Neuronal stem cell (in vitro differentiated cells): ENCODE measurements around the gene ADAM12.

ENCODE experiments used
- DNase-seq: peaks from one replicate; pipeline ENCODE4 v3.0.0-alpha.2; 2013; ENCODE audit warnings: low spot score
- H2AFZ ChIP-seq: one replicate; pipeline ENCODE4 v1.6.1; 2013; ENCODE audit warnings: mild to moderate bottlenecking, low read length, inconsistent platforms
- H2AK5ac ChIP-seq: 2 replicates; pipeline ENCODE4 v1.6.1; 2013; ENCODE audit warnings: low read depth, mild to moderate bottlenecking, inconsistent platforms, low read length, moderate library complexity, mixed read lengths
- H2BK120ac ChIP-seq: 2 replicates; pipeline ENCODE4 v1.6.1; 2013; ENCODE audit warnings: low read depth, mild to moderate bottlenecking, inconsistent platforms, low read length, moderate library complexity, mixed read lengths
- H2BK12ac ChIP-seq: one replicate; pipeline ENCODE4 v1.6.1; 2013; ENCODE audit warnings: low read length, inconsistent platforms
- H2BK15ac ChIP-seq: 2 replicates; pipeline ENCODE4 v1.6.1; 2013; ENCODE audit warnings: mild to moderate bottlenecking, low read length, inconsistent platforms, mixed read lengths
- H2BK5ac ChIP-seq: one replicate; pipeline ENCODE4 v1.6.1; 2013; ENCODE audit warnings: inconsistent platforms, mild to moderate bottlenecking, low read length, moderate library complexity
- H3K14ac ChIP-seq: one replicate; pipeline ENCODE4 v1.6.1; 2013; ENCODE audit warnings: low read length, inconsistent platforms
- H3K18ac ChIP-seq: 2 replicates; pipeline ENCODE4 v1.6.1; 2013; ENCODE audit warnings: low read length, inconsistent platforms
- H3K23ac ChIP-seq: 2 replicates; pipeline ENCODE4 v1.6.1; 2013; ENCODE audit warnings: low read depth, mild to moderate bottlenecking, mixed read lengths, low read length, inconsistent platforms; ENCODE audit not compliant: poor library complexity
- H3K27ac ChIP-seq: replicated peaks from 3 replicates; pipeline ENCODE4 v1.5.1; 2013; ENCODE audit warnings: low read length, inconsistent platforms
- H3K27me3 ChIP-seq, 3 experiments: 2 replicates each; pipeline ENCODE4 v1.6.1; 2013; ENCODE audit warnings: low read length in 3 of 3, mild to moderate bottlenecking in 2 of 3, inconsistent platforms in 1 of 3, low read depth in 1 of 3, mixed read lengths in 1 of 3, moderate library complexity in 1 of 3; ENCODE audit not compliant: control insufficient read depth in 3 of 3, insufficient read depth in 3 of 3
- H3K36me3 ChIP-seq, 2 donors: replicated peaks in 1 of 2; 2 replicates each; pipeline ENCODE4 v1.6.1; 2013; ENCODE audit warnings: low read length in 2 of 2; ENCODE audit not compliant: control insufficient read depth in 2 of 2, insufficient read depth in 2 of 2
- H3K4ac ChIP-seq: 2 replicates; pipeline ENCODE4 v1.6.1; 2013; ENCODE audit warnings: inconsistent platforms, mild to moderate bottlenecking, low read length, moderate library complexity
- H3K4me1 ChIP-seq, 2 donors: 1 replicate in 1 of 2; 2 replicates in 1 of 2; pipeline ENCODE4 v1.6.1; 2013; ENCODE audit warnings: low read length in 2 of 2, low read depth in 1 of 2; ENCODE audit not compliant: control insufficient read depth in 2 of 2, insufficient read depth in 1 of 2
- H3K4me2 ChIP-seq: one replicate; pipeline ENCODE4 v1.6.1; 2013; ENCODE audit warnings: mild to moderate bottlenecking, low read length, inconsistent platforms; ENCODE audit not compliant: insufficient read depth, poor library complexity, severe bottlenecking
- H3K4me3 ChIP-seq, 2 donors: 2 replicates each; pipeline ENCODE4 v1.5.1; 2013; ENCODE audit warnings: low read length in 2 of 2, mild to moderate bottlenecking in 2 of 2, inconsistent platforms in 1 of 2, moderate library complexity in 1 of 2
- H3K79me1 ChIP-seq: one replicate; pipeline ENCODE4 v1.6.1; 2013; ENCODE audit warnings: low read depth, mild to moderate bottlenecking, inconsistent platforms, low read length, moderate library complexity
- H3K9ac ChIP-seq: one replicate; pipeline ENCODE4 v1.6.1; 2013; ENCODE audit warnings: mild to moderate bottlenecking, low read depth, low read length, inconsistent platforms; ENCODE audit not compliant: poor library complexity
- H3K9me3 ChIP-seq, 2 donors: replicated peaks in 1 of 2; 2 replicates each; pipeline versions ENCODE3 to v1.6.1; 2013; ENCODE audit warnings: low read length in 2 of 2, mild to moderate bottlenecking in 2 of 2, inconsistent platforms in 1 of 2, low read depth in 1 of 2, mixed read lengths in 1 of 2, moderate library complexity in 1 of 2; ENCODE audit not compliant: control insufficient read depth in 2 of 2, insufficient read depth in 1 of 2
- H4K8ac ChIP-seq: one replicate; pipeline ENCODE4 v1.6.1; 2013; ENCODE audit warnings: low read depth, mild to moderate bottlenecking, inconsistent platforms, low read length, moderate library complexity
- H4K91ac ChIP-seq: one replicate; pipeline ENCODE4 v1.6.1; 2013; ENCODE audit warnings: low read length, low read depth, mild to moderate bottlenecking, inconsistent platforms; ENCODE audit not compliant: poor library complexity
- WGBS, 2 donors: extraction: QIAGEN DNeasy Blood & Tissue Kit; methylation state at CpG; one replicate each; pipeline ENCODE4 v1.1.7; 2013; ENCODE audit warnings: missing lambda C conversion rate in 2 of 2, mixed read lengths in 1 of 2; ENCODE audit not compliant: insufficient read length in 2 of 2, insufficient replicate concordance in 1 of 2; ENCODE audit errors: extremely low coverage in 2 of 2; 5-methylcytosine and 5-hydroxymethylcytosine counted together

The ADAM12 gene

DNA sequence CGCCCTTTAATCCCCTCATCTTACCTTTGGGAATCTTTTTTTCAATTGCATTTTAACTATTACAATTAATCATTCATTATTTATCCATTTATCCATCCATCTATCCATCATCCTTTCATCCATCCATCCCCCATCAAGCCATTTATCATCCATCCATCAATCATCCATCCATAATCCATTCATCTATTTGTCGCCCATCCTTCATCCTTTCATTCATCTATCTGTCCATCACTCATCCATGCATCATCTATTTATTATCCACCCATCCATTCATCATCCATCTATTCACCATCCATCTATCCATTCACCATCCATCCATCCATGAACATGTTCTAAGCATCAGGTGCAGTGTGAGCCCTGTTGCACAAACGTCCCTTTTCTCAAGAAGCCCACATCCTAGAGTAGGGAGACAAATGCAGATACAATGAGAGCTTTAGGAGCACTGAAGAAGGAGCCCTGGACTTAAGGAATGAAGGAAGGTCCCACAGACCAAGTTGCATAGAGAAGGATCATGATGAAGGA lies 199.5 kb downstream of the ADAM12 start:
- no peaks in the 10 kb centered on the region for H3K79me1 ChIP-seq
- peaks cover 3 to 5% of the 10 kb centered on the region in 2 donors for H3K4me1 ChIP-seq
- no peak overlapping the region for H3K9ac ChIP-seq
- H2AFZ ChIP-seq: no peak overlapping the region
- H3K9me3 ChIP-seq: no peaks in the 10 kb centered on the region
- H3K27me3 ChIP-seq: no peaks in the 10 kb centered on the region
- H4K8ac ChIP-seq: no peak overlapping the region
- no peak overlapping the region for H2BK120ac ChIP-seq
- H4K91ac ChIP-seq: no peak overlapping the region
- no peak overlapping the region for H3K4me3 ChIP-seq
- H2BK15ac ChIP-seq: no peak overlapping the region
- no peak overlapping the region for H2AK5ac ChIP-seq
- no peak overlapping the region for H3K4ac ChIP-seq
- 100% methylated on average over 1 of the region's 3 CpGs for WGBS, 2 donors
- no peak for DNase-seq
- H2BK12ac ChIP-seq: no peak overlapping the region
- no peak overlapping the region for H3K18ac ChIP-seq
- H3K27ac ChIP-seq: no peak overlapping the region
- H3K23ac ChIP-seq: no peak overlapping the region
- no peak overlapping the region for H3K14ac ChIP-seq
- no peaks in the 10 kb centered on the region for H3K36me3 ChIP-seq
- H2BK5ac ChIP-seq: no peak overlapping the region
- H3K4me2 ChIP-seq: no peak overlapping the region

DNA sequence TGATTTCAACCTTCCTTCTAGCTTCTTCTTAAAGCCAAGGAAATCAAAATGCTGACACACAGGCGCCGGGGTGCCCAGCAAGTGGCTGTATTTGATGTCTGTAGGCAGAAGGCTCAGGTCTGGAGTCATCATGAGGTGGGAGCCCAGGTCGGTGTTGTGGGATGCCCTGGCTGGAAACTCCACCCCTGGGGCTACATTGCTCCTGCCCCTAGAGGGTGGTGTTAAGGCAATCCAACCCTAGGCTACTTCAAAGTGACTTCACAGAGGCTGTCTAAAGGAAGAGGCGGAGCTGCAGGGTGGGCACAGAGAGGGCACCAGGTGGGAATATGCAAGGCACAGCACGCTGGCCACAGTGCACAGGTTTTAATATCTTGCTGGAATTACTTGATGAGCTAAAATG lies 200.9 kb downstream of the ADAM12 start:
- Histone ChIP-seq H2AK5ac (peak overlapping the region; percentile 61), H3K4ac (no peak overlapping the region), H2BK12ac (no peak overlapping the region), H3K27ac (no peak overlapping the region), H3K4me2 (no peak overlapping the region), H3K4me3 (no peak overlapping the region), H2AFZ (no peak overlapping the region), H3K36me3 (no peaks in the 10 kb centered on the region), H3K4me1 (peaks cover 3 to 5% of the 10 kb centered on the region in 2 donors), H3K18ac (no peak overlapping the region), H2BK120ac (no peak overlapping the region), H3K9me3 (no peaks in the 10 kb centered on the region), H4K8ac (no peak overlapping the region), H3K9ac (no peak overlapping the region), H3K79me1 (no peaks in the 10 kb centered on the region), H2BK15ac (no peak overlapping the region), H2BK5ac (no peak overlapping the region), H3K27me3 (no peaks in the 10 kb centered on the region), H4K91ac (no peak overlapping the region), H3K23ac (no peak overlapping the region), H3K14ac (no peak overlapping the region)
- no peak for DNase-seq
- no CpG with 5 or more reads among the region's 5 CpGs for WGBS, 2 donors

DNA sequence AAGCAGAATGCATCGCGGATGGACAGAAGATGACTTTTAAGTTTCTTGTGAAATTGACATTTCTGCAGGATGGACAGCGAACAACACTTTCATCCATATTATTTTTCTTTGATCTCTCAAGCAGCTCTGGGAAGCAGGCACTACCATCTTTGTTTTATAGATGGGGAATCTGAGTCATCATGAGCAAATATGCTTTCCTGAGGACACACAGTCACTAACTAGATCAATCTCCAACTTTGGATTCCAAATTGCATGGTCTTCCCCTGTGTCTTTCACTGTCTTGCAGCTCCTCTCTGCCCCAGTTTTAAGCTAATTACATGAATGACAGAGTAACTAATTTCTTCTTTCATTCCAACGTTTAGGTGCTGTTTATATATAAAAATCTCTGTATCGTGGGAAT lies 201.5 kb downstream of the ADAM12 start:
- Histone ChIP-seq H3K79me1 (no peaks in the 10 kb centered on the region), H3K4me3 (no peak overlapping the region), H2BK15ac (no peak overlapping the region), H3K23ac (no peak overlapping the region), H2AFZ (peak overlapping the region; percentile 41), H3K18ac (no peak overlapping the region), H3K14ac (no peak overlapping the region), H2BK5ac (no peak overlapping the region), H2BK12ac (no peak overlapping the region), H3K4me1 (peaks cover 3 to 5% of the 10 kb centered on the region in 2 donors), H3K27ac (no peak overlapping the region), H3K36me3 (no peaks in the 10 kb centered on the region), H3K4me2 (no peak overlapping the region), H2BK120ac (no peak overlapping the region), H3K4ac (no peak overlapping the region), H3K9ac (no peak overlapping the region), H4K8ac (no peak overlapping the region), H2AK5ac (no peak overlapping the region), H4K91ac (no peak overlapping the region), H3K27me3 (no peaks in the 10 kb centered on the region), H3K9me3 (no peaks in the 10 kb centered on the region)
- no peak for DNase-seq
- WGBS, 2 donors: no CpG with 5 or more reads among the region's 5 CpGs

DNA sequence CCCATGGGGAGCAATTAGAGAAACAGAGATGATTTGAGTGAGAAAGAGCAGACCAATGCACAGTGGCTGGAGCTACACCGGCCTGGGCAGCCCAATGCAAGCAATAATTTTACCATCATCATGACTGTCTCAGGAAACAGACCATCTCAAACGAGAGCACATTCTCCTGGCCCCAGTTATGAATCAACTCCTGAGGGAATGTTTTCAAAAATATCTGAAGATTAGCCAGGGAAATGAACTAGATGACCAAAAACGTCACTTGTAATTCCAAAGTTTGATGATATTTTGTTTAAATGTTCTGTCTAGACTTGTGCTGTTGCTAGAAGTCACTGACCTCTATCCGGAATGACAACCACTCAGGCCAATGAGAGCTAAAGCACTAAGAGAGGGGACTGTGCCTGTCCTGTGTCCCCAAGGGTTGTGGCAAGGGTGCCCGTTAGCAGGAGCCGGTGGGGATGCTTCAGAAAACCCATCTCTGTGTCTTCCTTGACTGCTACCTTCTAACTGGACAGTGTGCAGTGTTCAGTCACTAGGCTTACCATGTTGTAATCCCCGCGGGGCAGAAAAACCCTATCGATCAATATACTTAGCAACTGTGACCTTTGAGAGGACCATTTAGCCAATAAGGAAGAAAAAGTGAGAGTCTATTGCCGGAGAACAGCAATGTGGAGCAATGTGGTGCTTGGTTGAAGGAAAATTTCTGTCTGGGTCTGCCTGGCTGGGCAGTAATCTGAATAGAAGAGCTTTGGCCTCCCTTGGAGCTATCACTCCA lies 202.4 kb downstream of the ADAM12 start:
- Histone ChIP-seq H2BK15ac (no peak overlapping the region), H4K8ac (no peak overlapping the region), H3K9ac (no peak overlapping the region), H3K4me2 (no peak overlapping the region), H3K23ac (no peak overlapping the region), H2BK120ac (no peak overlapping the region), H3K27ac (no peak overlapping the region), H3K36me3 (no peaks in the 10 kb centered on the region), H3K14ac (no peak overlapping the region), H3K4me3 (no peak overlapping the region), H2AK5ac (no peak overlapping the region), H3K18ac (peak overlapping the region; percentile 3), H3K27me3 (no peaks in the 10 kb centered on the region), H3K4ac (no peak overlapping the region), H2AFZ (peak overlapping the region; percentile 41), H3K79me1 (no peaks in the 10 kb centered on the region), H2BK5ac (no peak overlapping the region), H2BK12ac (no peak overlapping the region), H4K91ac (no peak overlapping the region), H3K9me3 (no peaks in the 10 kb centered on the region), H3K4me1 (peaks cover 3 to 5% of the 10 kb centered on the region in 2 donors)
- WGBS, 2 donors: no CpG with 5 or more reads among the region's 10 CpGs
- DNase-seq: no peak
